Medulla oblongata (tissue), 1 donor: ENCODE results near the gene NT5DC2.

ENCODE experiments used
- DNase-seq: peaks from one replicate; pipeline ENCODE4 v3.0.0-alpha.2; 2015; ENCODE audit errors: extremely low spot score

The NT5DC2 gene

GRCh38 chr3:52487788-52488691 is 45.6 kb downstream of the NT5DC2 start:
- no peak for DNase-seq

- DNase-seq, result no peak
Measured at GRCh38 chr3:52487050-52487787, 46.4 kb downstream of the NT5DC2 start.

GRCh38 chr3:52484680-52485461 is 48.8 kb downstream of the NT5DC2 start:
- no peak for DNase-seq

GRCh38 chr3:52483577-52484381 is 49.9 kb downstream of the NT5DC2 start:
- peak; percentile 56 for DNase-seq

GRCh38 chr3:52483081-52483480 is 50.6 kb downstream of the NT5DC2 start:
- DNase-seq, result no peak

- no peak for DNase-seq
Measured at GRCh38 chr3:52481819-52482521, 51.7 kb downstream of the NT5DC2 start.

- DNase-seq, result no peak
Measured at GRCh38 chr3:52480768-52481715, 52.6 kb downstream of the NT5DC2 start.

- no peak for DNase-seq
Measured at GRCh38 chr3:52479877-52480575, 53.6 kb downstream of the NT5DC2 start.

GRCh38 chr3:52479037-52479876 is 54.4 kb downstream of the NT5DC2 start:
- no peak for DNase-seq

- no peak for DNase-seq
Measured at GRCh38 chr3:52477796-52478095, 55.9 kb downstream of the NT5DC2 start.

- DNase-seq, result no peak
Measured at GRCh38 chr3:52477076-52477795, 56.4 kb downstream of the NT5DC2 start.
